T-helper 2 cell treated with Interferon-gamma antibody and Interleukin-4, amounts not matched to agents 100 ng/mL and 5 ng/mL, for 36 hours (primary cell): ENCODE results near the gene RPL28. TPM values are rescaled to one million over a fixed set of nuclear protein-coding genes. Genes with fewer than 3 reads are reported as not detected.
"Not testable (repeated sequence)": the region's sequence is repeated elsewhere in the genome, so short reads cannot be mapped to it uniquely, and the experiment has no call there.

ENCODE experiments used
- intact Hi-C: fragments of 100-400 bp; cut with micrococcal nuclease; formaldehyde crosslinking; loops from one replicate; pipeline ENCODE4 v1.15.1; 2023
- total RNA-seq: library from RNA; stranded (reverse); gene quantifications from 2 replicates; pipeline ENCODE4 v1.2.3, GENCODE V29; 2022

Gene RPL28
- total RNA-seq, 1 donor from 2014 or later: 2,481 TPM

- intact Hi-C loops: no loop called here
Observed at GRCh38 chr19:55391191-55391670, 5.5 kb downstream of the RPL28 start.

DNA sequence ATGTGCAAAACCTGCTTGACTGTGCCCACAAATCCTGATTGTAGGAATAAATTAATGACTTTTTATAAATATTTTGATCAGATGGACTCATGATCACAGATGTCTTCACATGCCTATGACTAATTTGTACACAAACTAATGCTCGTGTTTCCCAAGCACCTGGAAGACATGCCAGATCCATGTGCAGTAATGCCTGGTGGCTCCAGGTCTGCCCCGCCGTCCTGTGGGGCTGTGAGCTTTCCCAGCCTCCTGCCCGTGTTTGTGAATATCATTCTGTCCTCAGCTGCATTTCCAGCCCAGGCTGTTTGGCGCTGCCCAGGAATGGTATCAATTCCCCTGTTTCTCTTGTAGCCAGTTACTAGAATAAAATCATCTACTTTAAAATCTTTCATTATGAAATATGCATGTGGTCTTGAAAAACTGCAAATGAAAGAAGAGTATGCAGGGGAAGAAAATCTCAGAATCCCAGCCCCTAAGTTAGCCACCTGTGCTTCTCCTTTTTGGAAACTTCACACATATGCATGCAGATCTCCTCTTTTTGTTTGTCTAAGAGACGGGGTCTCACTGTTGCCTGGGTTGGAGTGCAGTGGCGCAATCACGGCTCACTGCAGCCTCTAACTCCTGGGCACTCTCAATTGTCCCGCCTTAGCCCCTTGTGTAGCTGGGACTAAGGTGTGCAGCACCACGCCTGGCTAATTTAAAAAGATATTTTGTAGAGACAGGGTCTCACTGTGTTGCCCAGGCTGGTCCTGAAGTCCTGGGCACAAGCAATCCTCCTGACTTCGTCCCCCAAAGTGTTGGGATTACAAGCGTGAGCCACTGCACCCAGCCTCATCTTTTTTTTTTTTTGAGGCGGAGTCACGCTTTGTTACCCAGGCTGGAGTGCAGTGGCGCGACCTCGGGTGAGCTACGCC is 6.2 kb downstream of the RPL28 start:
- intact Hi-C loops: no loop called here

GRCh38 chr19:55392820-55393761 is 7.4 kb downstream of the RPL28 start:
- intact Hi-C loops: no loop called here

GRCh38 chr19:55398200-55398925 is 12.6 kb downstream of the RPL28 start:
- intact Hi-C loops: no loop called here

GRCh38 chr19:55400281-55401087 is 14.8 kb downstream of the RPL28 start:
- intact Hi-C loops: no loop called here

DNA sequence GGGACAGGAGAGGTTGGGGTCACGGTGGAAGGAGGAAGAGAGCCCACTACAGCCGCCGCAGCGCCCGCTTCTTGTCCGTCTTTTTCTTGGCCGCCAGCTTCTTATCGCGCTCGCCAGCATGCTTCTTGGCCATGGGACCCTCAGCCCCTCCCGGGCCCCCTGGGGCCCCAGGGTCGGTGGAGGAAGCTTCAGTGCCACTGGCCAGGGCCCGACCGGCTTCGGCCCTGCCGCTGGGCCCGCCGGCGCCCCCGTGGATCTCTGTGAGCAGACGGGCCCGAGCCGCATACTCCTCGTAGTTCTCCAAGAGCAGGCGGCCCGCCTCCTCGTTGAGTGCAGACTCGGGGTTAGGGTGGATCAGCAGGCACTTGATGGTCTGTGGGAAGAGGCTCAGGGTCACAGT is 15.7 kb downstream of the RPL28 start:
- intact Hi-C loops: not testable (repeated sequence)

DNA sequence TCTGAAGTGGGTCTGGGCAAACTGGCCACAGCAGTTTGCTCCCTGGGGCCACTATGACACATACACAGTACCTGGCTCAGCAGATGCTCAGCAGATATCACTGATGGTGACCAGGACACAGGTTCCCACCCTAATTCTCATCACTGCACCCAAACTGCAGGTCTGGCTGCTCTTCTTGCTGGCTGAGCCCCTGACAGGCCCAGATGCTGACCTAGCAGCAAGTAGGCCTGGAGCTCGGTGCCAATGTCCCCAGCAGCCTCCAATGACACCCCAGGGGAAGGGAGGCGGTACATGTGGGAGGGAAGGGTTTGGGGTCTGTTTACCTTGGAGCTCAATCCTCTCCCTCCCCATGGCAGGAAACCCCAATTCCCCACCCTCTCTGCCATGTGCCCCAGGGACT is 16.8 kb downstream of the RPL28 start:
- intact Hi-C loops: no loop called here

DNA sequence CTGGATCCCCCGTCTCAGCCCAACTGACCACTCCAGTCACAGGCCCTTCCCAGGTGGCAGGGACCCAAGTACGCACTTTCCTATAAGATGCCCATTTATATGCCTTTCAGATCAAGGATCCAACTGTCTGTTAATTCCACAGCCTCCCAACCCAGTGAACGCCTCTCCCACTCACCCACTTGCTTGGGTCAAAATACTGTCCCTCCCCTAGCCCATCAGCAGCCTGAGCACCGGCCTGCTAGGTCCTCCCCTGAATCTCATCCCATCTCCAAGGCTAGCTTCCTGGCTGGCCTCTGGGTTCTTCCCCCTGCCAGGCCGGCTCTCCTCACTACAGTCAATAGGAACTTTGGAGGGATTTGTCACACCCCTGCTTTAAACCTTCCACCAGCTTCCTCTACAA is 19.9 kb downstream of the RPL28 start:
- intact Hi-C loops: loop anchor here (5.0 kb wide), 2 partner anchors 103 to 288 kb away; partner anchors contain the start of gene PPP1R12C

DNA sequence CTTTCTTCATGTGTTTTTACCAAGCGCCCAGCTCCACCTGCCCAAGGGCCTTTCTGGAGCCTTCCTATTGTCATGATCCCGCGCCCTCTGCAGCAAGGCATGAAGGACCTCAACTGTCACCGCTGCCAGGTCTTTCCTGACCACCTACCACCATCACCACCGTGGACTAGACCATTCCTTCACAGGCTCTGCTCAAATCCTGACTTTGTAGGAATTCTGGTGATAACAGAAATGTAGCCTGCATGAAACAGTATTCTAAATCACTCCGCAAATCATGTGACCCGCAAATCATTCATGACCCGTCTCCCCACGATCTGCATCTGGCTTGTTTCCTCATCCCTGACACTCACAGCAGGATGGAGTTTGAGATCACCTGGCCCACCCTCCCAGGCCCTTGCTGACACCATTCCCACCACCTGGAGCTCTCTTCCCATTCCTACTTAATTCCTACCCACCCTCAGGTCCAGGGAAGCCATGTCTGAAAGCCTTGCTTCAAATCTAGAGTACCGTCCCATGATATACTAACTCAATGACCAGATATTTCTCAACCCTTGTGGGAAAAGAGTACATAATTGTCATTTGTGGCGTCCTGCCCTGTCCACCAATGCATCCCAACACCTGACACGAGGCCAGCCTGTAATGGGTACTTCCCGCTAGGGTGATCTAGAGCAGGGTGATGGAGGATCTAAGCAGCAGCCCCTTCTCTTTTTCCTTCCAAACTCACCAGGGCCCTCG is 20.5 kb downstream of the RPL28 start:
- intact Hi-C loops: loop anchor here (5.0 kb wide), 2 partner anchors 104 to 289 kb away; partner anchors contain the start of gene PPP1R12C

- intact Hi-C loops: loop anchor here (1.0 to 5.0 kb wide), 3 partner anchors 22 to 290 kb away; partner anchors contain the start of genes PPP1R12C and RPL28
Observed at GRCh38 chr19:55406826-55407549, 21.3 kb downstream of the RPL28 start.

- intact Hi-C loops: loop anchor here (1.0 to 5.0 kb wide), 3 partner anchors 22 to 290 kb away; partner anchors contain the start of genes PPP1R12C and RPL28
Observed at GRCh38 chr19:55407550-55407799, 21.7 kb downstream of the RPL28 start, which contains the start of gene UBE2S. UBE2S (minus strand) TSS chr19:55407788; CDS start chr19:55407589, 199 bp downstream.

DNA sequence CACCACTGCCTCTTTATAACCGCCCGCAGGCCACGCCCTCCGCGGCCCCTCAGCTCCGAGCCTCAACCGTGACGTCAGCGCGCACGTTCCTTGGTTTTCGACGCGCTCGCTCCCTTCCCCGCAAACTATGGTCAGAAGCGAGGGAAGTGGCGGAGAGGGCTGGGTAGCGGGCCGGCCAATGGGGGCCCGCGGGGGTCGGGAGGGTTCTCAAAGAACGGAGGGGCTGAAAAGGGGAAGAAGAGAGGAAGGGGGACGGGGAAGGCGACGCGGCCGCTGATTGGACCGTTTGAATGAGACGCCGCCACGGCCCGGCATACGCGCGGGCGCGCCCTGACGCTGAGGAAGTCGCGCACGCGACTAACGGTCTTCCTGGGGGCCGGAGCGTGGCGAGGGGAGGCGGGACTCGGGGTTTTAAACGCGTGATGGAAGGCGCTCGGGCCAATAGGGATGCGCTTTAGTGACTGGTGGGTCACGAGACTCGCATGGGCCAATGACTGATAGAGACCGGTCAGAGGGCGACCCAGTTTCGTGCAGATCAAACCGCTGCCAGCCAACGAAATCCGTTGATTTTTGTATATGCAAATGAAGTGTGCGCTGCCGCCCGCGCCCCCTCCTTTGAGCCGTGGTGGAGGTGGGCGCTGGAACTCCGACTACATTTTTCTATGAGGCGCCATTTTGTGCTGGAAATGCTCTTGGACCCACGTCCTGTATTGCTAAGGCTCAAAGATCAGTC is 22.2 kb downstream of the RPL28 start:
- intact Hi-C loops: loop anchor here (1.0 to 5.0 kb wide), 8 partner anchors 23 to 291 kb away; partner anchors contain the start of genes HSPBP1, KMT5C, PPP1R12C and PPP6R1

GRCh38 chr19:55408533-55408872 is 22.8 kb downstream of the RPL28 start:
- intact Hi-C loops: loop anchor here (1.0 to 5.0 kb wide), 7 partner anchors 68 to 291 kb away; partner anchors contain the start of genes HSPBP1, KMT5C, PPP1R12C and PPP6R1

DNA sequence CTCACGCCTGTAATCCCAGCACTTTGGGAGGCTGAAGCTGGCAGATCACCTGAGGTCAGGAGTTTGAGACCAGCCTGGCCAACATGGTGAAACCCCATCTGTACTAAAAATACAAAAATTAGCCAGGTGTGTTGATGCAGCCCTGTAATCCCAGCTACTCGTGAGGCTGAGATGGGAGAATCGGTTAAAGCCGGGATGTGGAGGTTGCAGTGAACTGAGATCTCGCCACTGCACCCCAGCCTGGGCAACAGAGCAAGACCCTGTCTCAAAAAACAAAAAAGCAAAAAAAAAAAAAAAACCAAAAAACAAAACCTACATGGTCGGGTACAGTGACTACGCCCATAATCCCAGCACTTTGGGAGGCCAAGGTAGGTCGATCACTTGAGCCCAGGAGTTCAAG is 23.4 kb downstream of the RPL28 start:
- intact Hi-C loops: loop anchor here (5.0 kb wide), 2 partner anchors 107 to 292 kb away; partner anchors contain the start of gene PPP1R12C

DNA sequence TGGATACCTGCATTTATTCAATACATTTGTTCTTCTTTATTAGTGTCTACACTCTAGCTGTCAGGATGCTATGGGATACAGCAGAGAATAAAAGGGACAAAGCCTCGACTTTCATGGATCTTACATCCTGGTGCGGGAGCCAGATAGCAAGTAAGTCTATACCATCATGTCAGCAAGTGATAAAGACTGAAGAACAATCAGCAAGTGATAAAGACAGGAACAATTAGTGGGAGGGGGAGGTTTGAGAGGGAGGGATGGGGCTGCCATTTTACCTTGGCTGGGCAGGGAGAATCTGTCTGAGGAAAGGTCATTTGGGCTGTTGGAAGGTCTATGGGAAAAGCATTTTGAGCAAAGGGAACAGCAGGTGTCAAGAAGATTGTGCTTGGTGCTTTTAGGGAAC is 24.4 kb downstream of the RPL28 start:
- intact Hi-C loops: loop anchor here (10.0 kb wide), 1 partner anchor 245 kb away; the partner anchor contains the start of gene DNAAF3

DNA sequence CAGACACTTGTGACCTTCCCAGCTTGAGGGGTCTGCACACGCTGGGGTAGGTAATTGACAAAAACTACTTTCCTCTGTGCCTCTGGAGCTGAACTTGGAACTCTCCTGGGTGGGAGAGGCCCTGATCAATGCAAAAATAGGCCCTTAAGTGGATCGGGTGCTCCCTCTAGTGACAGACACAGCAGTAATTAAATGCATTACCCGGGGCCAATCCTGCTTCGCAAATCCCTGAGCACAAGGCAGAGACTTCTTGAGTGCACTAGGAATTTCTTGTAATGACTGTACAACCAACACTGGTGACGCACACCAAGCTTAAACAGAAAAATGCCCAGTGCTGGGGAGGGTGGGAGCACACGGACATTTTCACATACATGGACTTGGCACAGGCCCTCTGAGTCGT is 32.5 kb downstream of the RPL28 start:
- intact Hi-C loops: loop anchor here (10.0 kb wide), 1 partner anchor 253 kb away; the partner anchor contains the start of gene DNAAF3

DNA sequence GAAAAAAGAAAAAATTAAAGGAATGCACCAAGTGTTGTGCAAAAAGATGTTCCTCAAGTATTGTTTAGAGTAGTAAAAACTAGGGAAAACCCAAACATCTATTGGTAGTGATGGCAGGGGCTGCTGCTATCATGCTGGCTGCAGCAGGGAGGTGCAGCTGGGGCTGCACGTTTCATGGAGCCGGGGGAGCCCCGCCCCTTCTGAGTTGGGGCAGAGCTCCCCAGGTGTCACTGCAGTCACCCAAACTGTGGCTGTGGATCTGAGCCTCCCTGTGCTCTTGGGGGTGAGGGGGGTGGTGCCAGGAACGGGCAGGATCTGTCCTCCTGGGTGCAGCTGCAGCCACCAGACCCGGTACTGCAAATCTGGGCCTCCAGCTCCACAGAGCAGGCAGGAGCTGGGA is 33.4 kb downstream of the RPL28 start:
- intact Hi-C loops: loop anchor here (10.0 kb wide), 1 partner anchor 254 kb away; the partner anchor contains the start of gene DNAAF3
